ENCODE results near the gene TRH. TPM values are rescaled to one million over a fixed set of nuclear protein-coding genes. Genes with fewer than 3 reads are reported as not detected.

TRH gene
- total and polyA plus RNA-seq, 2 donors (not counting 3 experiments of a cell fraction or from before 2014, with no cell fraction given) = not detected

DNA sequence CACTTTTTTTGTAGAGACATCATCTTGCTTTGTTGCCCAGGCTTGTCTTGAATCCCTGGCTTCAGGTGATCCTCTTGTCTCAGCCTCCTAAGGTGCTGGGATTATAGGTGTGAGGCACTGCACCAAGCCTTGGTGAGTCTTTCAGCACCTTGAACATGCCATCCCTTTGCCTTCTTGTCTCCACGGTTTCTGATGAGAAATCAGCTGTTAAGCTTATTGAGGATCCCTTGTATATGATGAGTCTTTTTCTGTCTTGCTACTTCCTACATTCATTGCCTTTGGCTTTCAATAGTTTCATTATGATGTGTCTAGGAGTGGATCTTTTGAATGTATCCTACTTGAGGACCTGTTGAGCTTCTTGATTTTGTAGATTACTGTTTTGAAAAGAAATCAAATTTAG, 45.1 kb upstream of the TRH start:
- intact Hi-C loops (cut with micrococcal nuclease) = no loop called here
- H3K79me2 ChIP-seq (ENCODE audit: control insufficient read depth, insufficient read depth, low read length) = no peaks in the 10 kb centered on the region
- POLR2A ChIA-PET = no interaction called here
- no peak overlapping the region for H3K27ac ChIP-seq (ENCODE audit: insufficient read depth, low read depth, low read length)
- H3K4me1 ChIP-seq (ENCODE audit: control insufficient read depth, extremely low read depth, insufficient read depth, low read length) = peaks cover 2% of the 10 kb centered on the region
- dilution Hi-C loops (cut with MboI; ENCODE audit: extremely low pct_ligation_motif_present, low sequenced_read_pairs) = no loop called here
- no peaks in the 10 kb centered on the region for H4K20me1 ChIP-seq (replicated peaks; ENCODE audit: control insufficient read depth, extremely low read depth, insufficient read depth, low read length)
- no peak overlapping the region for H3K4me3 ChIP-seq (replicated peaks in 1 of 3; ENCODE audit: insufficient read depth in 1 of 3, low read depth in 1 of 3, low read length in 3 of 3)
- H3K4me2 ChIP-seq (ENCODE audit: insufficient read depth, low read length) = no peak overlapping the region
- H2AFZ ChIP-seq (ENCODE audit: low read depth, low read length) = no peak overlapping the region
- no peak for FAIRE-seq
- no peak for DNase-seq (ENCODE audit: low read depth, low spot score)
- H3K9ac ChIP-seq (replicated peaks; ENCODE audit: extremely low read depth, insufficient read depth, low read length) = no peak overlapping the region
- H3K27me3 ChIP-seq (ENCODE audit: control insufficient read depth in 2 of 2, insufficient read depth in 2 of 2, low read length in 2 of 2) = peaks cover 4 to 17% of the 10 kb centered on the region in 2 experiments
- peaks cover 1% of the 10 kb centered on the region for H3K9me3 ChIP-seq (replicated peaks; ENCODE audit: control insufficient read depth, insufficient read depth, low read length)
- H3K9me1 ChIP-seq (replicated peaks; ENCODE audit: control insufficient read depth, extremely low read depth, insufficient read depth, low read length) = no peaks in the 10 kb centered on the region
- BruUV-seq (replicated peaks) = no TSS peak
- H3K36me3 ChIP-seq (ENCODE audit: control insufficient read depth in 2 of 2, extremely low read depth in 1 of 2, insufficient read depth in 2 of 2, low read length in 2 of 2) = no peaks in the 10 kb centered on the region
- CTCF ChIA-PET = interaction anchor here (1.2 to 1.5 kb wide), 3 partner anchors 16 to 439 kb away, joined by 3 to 4 read pairs (median 4); no protein-coding TSS in a partner anchor
- TF ChIP-seq, protein P1, sequence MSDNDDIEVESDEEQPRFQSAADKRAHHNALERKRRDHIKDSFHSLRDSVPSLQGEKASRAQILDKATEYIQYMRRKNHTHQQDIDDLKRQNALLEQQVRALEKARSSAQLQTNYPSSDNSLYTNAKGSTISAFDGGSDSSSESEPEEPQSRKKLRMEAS (IDR thresholded peaks at IDR 0.05; ENCODE audit: insufficient read depth, insufficient read length) = no peak
- TF ChIP-seq JUN (IDR thresholded peaks at IDR 0.05; ENCODE audit: borderline replicate concordance, insufficient read depth, insufficient read length, low read depth) (no peak), GATA2 (IDR thresholded peaks at IDR 0.05; ENCODE audit: insufficient read depth, insufficient read length, low read depth, low read length) (no peak), EZH2 (IDR thresholded peaks at IDR 0.05; ENCODE audit: borderline replicate concordance, low read depth, low read length, severe bottlenecking) (no peak), POLR2A (IDR thresholded peaks at IDR 0.05; ENCODE audit: low read depth, low read length) (no peak), POLR2AphosphoS5 (IDR thresholded peaks at IDR 0.05; ENCODE audit: insufficient read depth, low read depth, low read length) (no peak)

DNA sequence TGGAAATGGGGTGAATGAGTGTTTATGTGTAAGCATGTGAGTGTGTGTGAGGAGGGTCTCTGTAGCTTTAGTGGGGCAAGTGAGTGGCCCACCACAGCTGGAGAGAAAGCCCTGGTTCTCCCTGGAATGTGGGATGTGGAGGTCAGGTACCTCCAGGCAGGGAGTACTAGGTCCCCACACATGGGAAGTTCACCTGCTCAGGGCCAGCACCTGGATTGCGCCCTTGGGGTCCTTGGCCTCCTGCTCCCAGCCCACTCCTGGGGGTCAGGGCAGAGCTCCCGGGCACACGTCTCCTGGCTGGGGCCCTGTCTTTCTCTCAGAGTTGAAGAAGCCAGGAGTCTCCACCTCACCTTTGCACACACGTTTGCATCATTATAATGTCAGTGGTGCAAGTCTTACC, 41.0 kb upstream of the TRH start:
- Histone ChIP-seq H3K27me3 (ENCODE audit: control insufficient read depth in 2 of 2, insufficient read depth in 2 of 2, low read length in 2 of 2) (peaks cover 0 to 9% of the 10 kb centered on the region in 2 experiments), H3K27ac (ENCODE audit: insufficient read depth, low read depth, low read length) (no peak overlapping the region), H3K9me1 (replicated peaks; ENCODE audit: control insufficient read depth, extremely low read depth, insufficient read depth, low read length) (no peaks in the 10 kb centered on the region), H3K79me2 (ENCODE audit: control insufficient read depth, insufficient read depth, low read length) (no peaks in the 10 kb centered on the region), H3K9me3 (replicated peaks; ENCODE audit: control insufficient read depth, insufficient read depth, low read length) (peaks cover 1% of the 10 kb centered on the region), H3K36me3 (ENCODE audit: control insufficient read depth in 2 of 2, extremely low read depth in 1 of 2, insufficient read depth in 2 of 2, low read length in 2 of 2) (no peaks in the 10 kb centered on the region), H4K20me1 (replicated peaks; ENCODE audit: control insufficient read depth, extremely low read depth, insufficient read depth, low read length) (no peaks in the 10 kb centered on the region), H2AFZ (ENCODE audit: low read depth, low read length) (no peak overlapping the region), H3K4me2 (ENCODE audit: insufficient read depth, low read length) (no peak overlapping the region), H3K4me1 (ENCODE audit: control insufficient read depth, extremely low read depth, insufficient read depth, low read length) (peaks cover 3% of the 10 kb centered on the region), H3K9ac (replicated peaks; ENCODE audit: extremely low read depth, insufficient read depth, low read length) (no peak overlapping the region), H3K4me3 (replicated peaks in 1 of 3; ENCODE audit: insufficient read depth in 1 of 3, low read depth in 1 of 3, low read length in 3 of 3) (no peak overlapping the region)
- ChIA-PET CTCF (interaction anchor here (0.8 to 2.6 kb wide), 9 partner anchors 9 to 305 kb away, joined by 3 to 26 read pairs (median 4); no protein-coding TSS in a partner anchor), POLR2A (no interaction called here)
- dilution Hi-C loops (cut with MboI; ENCODE audit: extremely low pct_ligation_motif_present, low sequenced_read_pairs) = no loop called here
- intact Hi-C loops (cut with micrococcal nuclease) = no loop called here
- no TSS peak for BruUV-seq (replicated peaks)
- no peak for FAIRE-seq
- no peak for DNase-seq (ENCODE audit: low read depth, low spot score)
- TF ChIP-seq JUN (IDR thresholded peaks at IDR 0.05; ENCODE audit: borderline replicate concordance, insufficient read depth, insufficient read length, low read depth) (no peak), EZH2 (IDR thresholded peaks at IDR 0.05; ENCODE audit: borderline replicate concordance, low read depth, low read length, severe bottlenecking) (no peak), POLR2A (IDR thresholded peaks at IDR 0.05; ENCODE audit: low read depth, low read length) (no peak), GATA2 (IDR thresholded peaks at IDR 0.05; ENCODE audit: insufficient read depth, insufficient read length, low read depth, low read length) (no peak), POLR2AphosphoS5 (IDR thresholded peaks at IDR 0.05; ENCODE audit: insufficient read depth, low read depth, low read length) (no peak), MYC (IDR thresholded peaks at IDR 0.05; ENCODE audit: low read depth, low read length) (no peak), FOS (IDR thresholded peaks at IDR 0.05; ENCODE audit: borderline replicate concordance, insufficient read depth, low read length) (no peak)
- TF ChIP-seq, protein P1 (IDR thresholded peaks at IDR 0.05; ENCODE audit: insufficient read depth, insufficient read length) = no peak
- TF ChIP-seq, protein P2, sequence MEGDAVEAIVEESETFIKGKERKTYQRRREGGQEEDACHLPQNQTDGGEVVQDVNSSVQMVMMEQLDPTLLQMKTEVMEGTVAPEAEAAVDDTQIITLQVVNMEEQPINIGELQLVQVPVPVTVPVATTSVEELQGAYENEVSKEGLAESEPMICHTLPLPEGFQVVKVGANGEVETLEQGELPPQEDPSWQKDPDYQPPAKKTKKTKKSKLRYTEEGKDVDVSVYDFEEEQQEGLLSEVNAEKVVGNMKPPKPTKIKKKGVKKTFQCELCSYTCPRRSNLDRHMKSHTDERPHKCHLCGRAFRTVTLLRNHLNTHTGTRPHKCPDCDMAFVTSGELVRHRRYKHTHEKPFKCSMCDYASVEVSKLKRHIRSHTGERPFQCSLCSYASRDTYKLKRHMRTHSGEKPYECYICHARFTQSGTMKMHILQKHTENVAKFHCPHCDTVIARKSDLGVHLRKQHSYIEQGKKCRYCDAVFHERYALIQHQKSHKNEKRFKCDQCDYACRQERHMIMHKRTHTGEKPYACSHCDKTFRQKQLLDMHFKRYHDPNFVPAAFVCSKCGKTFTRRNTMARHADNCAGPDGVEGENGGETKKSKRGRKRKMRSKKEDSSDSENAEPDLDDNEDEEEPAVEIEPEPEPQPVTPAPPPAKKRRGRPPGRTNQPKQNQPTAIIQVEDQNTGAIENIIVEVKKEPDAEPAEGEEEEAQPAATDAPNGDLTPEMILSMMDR (IDR thresholded peaks at IDR 0.05; ENCODE audit: extremely low read depth in 1 of 2, insufficient read depth in 1 of 2, low read depth in 1 of 2, low read length in 2 of 2) = no peak

Measured in endothelial cell of umbilical vein (primary cell).